GM18498 (cell line): ENCODE results near the gene OR7C1.
"Not testable (repeated sequence)": the region's sequence is repeated elsewhere in the genome, so short reads cannot be mapped to it uniquely, and the experiment has no call there.

Source experiments
- ATAC-seq: cut with Tn5 transposase; IDR thresholded peaks from one replicate; pipeline ENCODE4 v1.9.1; 2021; ENCODE audit warnings: mild to moderate bottlenecking, moderate library complexity; ENCODE audit not compliant: unreplicated experiment

Gene OR7C1

GRCh38 chr19:14835011-14835410, at the start of gene OR7C1, which contains the start of gene OR7A5:
Gene OR7C1, minus strand, starts transcription at chr19:14835185. Its CDS starts 35,049 bp downstream, at chr19:14800136.
Gene OR7A5, minus strand, starts transcription at chr19:14835185. Its CDS starts 6,944 bp downstream, at chr19:14828241.
- no peak for ATAC-seq

GRCh38 chr19:14871619-14872230, 36.7 kb upstream of the OR7C1 start:
- no peak for ATAC-seq

GRCh38 chr19:14868497-14868896, 33.5 kb upstream of the OR7C1 start:
- no peak for ATAC-seq

- no peak for ATAC-seq
These were observed 13.8 kb upstream of the OR7C1 start, which contains the start of gene OR7A10 for GRCh38 chr19:14848822-14849221. Gene OR7A10, minus strand, starts transcription at chr19:14848922. Its CDS starts 7,045 bp downstream, at chr19:14841877.

GRCh38 chr19:14843578-14843977, 8.6 kb upstream of the OR7C1 start:
- no peak for ATAC-seq

- no peak for ATAC-seq
These were observed 8.2 kb upstream of the OR7C1 start for GRCh38 chr19:14843169-14843568.

GRCh38 chr19:14840206-14840605, 5.2 kb upstream of the OR7C1 start:
- no peak for ATAC-seq

GRCh38 chr19:14837391-14837790, 2.4 kb upstream of the OR7C1 start:
- no peak for ATAC-seq

GRCh38 chr19:14830702-14831101, 4.3 kb downstream of the OR7C1 start:
- no peak for ATAC-seq

- no peak for ATAC-seq
These were observed 9.0 kb downstream of the OR7C1 start for GRCh38 chr19:14826006-14826405.

- no peak for ATAC-seq
These were observed 13.0 kb downstream of the OR7C1 start for GRCh38 chr19:14821937-14822336.

- ATAC-seq: no peak
These were observed 16.4 kb downstream of the OR7C1 start for GRCh38 chr19:14818588-14818987.

- ATAC-seq: no peak
These were observed 17.9 kb downstream of the OR7C1 start for GRCh38 chr19:14817052-14817451.

GRCh38 chr19:14814982-14815652, 19.9 kb downstream of the OR7C1 start:
- no peak for ATAC-seq

GRCh38 chr19:14809272-14810057, 25.5 kb downstream of the OR7C1 start:
- ATAC-seq: no peak

- no peak for ATAC-seq
These were observed 30.2 kb downstream of the OR7C1 start for GRCh38 chr19:14804765-14805164.

GRCh38 chr19:14798760-14799159, 36.2 kb downstream of the OR7C1 start:
- ATAC-seq: no peak

- no peak for ATAC-seq
These were observed 39.0 kb downstream of the OR7C1 start for GRCh38 chr19:14796021-14796420.

GRCh38 chr19:14795078-14795721, 39.8 kb downstream of the OR7C1 start:
- no peak for ATAC-seq

- ATAC-seq: not testable (repeated sequence)
These were observed 42.7 kb downstream of the OR7C1 start for GRCh38 chr19:14792250-14792649.

GRCh38 chr19:14786421-14786851, 48.5 kb downstream of the OR7C1 start:
- no peak for ATAC-seq
